HG02678 (cell line): ENCODE results near the gene CACUL1.
"Not testable (repeated sequence)": the region's sequence is repeated elsewhere in the genome, so short reads cannot be mapped to it uniquely, and the experiment has no call there.

ENCODE experiments used
- ATAC-seq: cut with Tn5 transposase; IDR thresholded peaks from one replicate; pipeline ENCODE4 v1.9.1; 2021; ENCODE audit warnings: mild to moderate bottlenecking, moderate library complexity; ENCODE audit not compliant: unreplicated experiment

Gene CACUL1

DNA sequence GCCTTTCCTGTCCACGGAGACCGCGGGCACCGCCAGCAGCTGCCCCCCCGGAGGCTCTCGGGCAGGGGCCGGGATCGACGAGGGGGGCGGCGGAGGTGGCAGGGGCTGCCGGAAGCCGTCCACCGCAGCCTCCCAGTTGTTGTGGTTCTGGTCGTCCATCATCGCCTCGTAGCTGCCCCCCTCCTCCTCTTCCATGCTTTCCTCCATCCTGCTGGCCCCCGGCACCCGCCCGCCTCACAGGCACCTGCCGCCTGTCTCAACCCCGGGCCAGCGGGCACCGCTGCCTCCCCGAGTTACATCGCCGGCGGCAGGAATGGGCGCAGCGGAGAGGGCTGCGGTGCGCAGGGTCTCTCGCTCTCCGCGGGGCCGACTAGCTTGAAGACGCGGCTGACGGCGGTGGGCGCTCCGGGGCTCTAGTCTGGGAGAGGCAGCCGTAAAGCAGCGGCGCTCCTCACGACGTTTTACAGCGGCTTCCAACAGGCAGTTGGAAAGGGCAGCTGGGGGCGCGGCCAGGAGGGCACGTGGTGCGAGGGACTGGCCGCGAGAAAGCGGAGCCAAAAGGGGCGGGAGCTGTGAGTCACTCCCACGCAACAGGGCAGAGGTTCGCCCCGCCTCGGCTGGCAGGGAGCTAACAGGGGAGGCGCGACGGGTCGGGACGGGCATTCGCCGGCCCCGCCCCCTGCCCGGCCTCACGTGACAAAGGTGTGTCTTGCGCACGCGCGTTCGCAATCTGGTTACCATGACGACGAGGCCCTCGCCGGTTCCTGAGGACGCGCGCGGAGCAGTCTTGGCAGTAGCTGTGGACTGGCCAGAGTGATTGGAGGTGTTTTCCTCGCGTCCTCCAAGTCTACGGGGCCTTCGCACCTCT lies at the start of gene CACUL1:
Gene CACUL1, minus strand, starts transcription at position 415 of the 868 bp plus-strand sequence. Its CDS starts 208 bp downstream, at position 207.
- peak; percentile 95 for ATAC-seq

DNA sequence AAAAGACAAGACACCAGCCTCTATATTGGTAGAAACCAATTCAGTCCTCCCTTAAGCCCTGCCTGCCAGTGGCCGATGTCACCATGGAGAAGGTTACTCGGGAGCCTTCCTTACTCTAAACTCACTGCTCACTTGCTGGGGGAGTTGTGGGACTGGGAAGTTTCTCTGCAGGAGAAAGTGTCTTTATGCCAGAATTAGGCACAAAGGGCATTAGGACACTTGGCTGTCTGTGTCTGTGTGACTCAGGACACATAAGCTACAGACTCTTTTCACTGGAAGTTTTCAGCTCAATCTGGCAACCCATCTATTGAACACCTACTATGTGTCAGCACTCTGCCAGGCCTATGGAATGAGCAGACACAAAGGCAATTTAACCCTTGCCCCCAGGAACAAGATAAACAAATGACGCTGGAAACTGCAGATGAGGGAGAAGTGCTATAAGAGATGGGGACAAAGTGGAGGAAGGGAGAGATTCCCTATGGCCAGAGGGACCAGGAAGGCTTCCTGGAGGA lies 49.5 kb upstream of the CACUL1 start:
- no peak for ATAC-seq

GRCh38 chr10:118802126-118802793 lies 47.5 kb upstream of the CACUL1 start:
- no peak for ATAC-seq

DNA sequence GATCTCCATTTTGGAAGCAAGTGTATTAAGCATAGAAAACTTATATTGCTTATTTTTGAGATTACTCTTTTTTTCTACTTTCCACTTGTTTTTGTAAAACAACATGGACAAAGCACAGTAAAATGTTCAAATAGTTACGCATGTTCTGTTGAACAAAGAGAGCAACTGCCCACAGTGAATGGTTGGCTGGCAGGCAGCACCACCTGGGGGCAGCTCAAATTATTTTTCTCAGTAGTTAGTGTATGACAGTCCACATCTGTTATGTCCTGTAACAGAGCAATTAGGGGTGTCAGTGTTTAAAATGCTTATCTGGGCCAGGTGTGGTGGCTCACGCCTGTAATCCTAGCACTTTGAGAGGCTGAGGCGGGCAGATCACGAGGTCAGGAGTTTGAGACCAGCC lies 46.1 kb upstream of the CACUL1 start:
- no peak for ATAC-seq

DNA sequence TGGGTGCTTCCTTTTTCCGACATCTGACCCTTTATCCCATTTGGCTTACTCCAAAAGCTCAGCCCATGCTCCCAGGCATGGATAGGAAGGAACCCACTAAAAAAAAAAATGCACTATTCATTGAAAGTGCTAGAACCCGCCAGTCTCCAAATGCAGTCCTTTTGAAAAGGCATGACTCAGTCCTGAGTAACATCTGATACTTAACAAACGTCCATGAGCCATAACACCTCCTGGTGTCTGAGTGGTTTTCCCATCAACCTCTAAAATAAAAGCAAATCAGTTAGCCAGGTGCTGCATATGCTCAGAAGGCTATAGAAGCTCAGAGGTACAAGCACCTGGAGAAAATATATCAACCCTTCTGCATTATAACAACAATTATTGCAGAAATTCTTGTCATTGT lies 45.0 kb upstream of the CACUL1 start:
- ATAC-seq, result no peak

- ATAC-seq, result no peak
These were observed 43.5 kb upstream of the CACUL1 start for GRCh38 chr10:118798231-118798662.

DNA sequence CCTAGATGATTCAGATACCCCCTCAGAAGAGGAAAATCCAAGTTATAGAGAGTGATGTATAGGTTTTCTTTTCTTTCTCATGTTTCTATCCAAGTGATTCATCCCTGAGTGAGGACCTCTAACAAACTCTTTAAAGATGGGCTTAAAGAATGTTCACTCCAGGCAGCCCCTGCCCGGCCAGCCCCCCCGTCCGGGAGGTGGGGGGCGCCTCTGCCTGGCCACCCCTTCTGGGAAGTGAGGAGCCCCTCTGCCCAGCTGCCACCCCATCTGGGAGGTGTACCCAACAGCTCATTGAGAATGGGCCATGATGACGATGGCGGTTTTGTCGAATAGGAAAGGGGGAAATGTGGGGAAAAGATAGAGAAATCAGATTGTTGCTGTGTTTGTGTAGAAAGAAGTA lies 40.2 kb upstream of the CACUL1 start:
- not testable (repeated sequence) for ATAC-seq

DNA sequence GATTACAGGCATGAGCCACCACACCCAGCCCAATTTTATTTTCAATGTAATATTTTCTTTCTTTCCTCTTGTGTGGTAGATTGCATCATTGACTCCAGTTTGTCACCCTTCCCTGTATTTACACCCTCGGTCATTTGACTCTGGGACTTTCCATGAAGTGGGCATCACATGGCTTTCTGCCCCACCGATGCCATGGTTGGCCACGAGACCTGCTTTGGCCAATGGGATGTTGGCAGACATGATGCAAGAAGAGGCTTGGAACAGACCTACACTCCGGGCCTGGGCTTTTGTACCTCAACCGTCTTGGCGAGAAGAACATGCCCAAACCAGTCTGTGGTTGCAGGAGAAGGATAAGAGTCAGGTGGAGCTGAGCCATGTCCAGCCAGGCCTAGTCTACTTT lies 38.8 kb upstream of the CACUL1 start:
- ATAC-seq, result no peak

DNA sequence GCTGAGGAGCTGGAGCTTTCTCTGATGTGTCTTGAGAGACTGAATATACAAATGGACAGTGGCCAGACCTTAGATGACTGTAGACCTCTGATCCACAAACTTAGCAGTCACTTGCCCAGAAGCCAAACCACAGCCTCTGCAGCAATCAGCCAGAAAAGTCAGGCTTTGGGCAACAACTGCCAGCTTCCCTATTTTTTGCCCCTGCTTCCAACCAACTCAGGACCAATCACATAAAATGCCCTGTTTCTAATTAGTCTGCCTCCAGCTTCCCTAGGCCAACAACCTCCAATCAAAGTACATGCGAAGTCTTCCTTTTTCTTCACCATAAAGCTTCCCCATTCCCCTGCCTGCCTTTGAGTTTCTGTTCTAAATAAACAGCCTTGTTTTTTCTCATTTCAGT lies 37.8 kb upstream of the CACUL1 start:
- ATAC-seq, result no peak

DNA sequence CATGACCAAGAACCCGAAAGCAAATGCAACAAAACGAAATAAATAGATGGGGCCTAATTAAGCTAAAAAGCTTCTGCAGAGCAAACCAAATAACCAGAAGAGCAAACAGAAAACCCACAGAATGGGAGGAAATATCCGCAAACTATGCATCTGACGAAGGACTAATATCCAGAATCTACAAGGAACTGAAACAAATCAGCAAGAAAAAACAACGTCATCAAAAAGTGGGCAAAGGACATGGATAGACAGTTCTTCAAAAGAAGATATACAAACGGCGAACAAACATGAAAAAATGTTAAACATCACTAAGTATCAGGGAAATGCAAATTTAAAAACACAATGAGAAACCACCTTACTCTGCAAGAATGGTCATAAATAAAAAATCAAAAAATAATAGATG lies 35.3 kb upstream of the CACUL1 start:
- ATAC-seq, result no peak

- ATAC-seq, result no peak
These were observed 30.8 kb upstream of the CACUL1 start for GRCh38 chr10:118785551-118785950.

- ATAC-seq, result no peak
These were observed 29.2 kb upstream of the CACUL1 start for GRCh38 chr10:118783776-118784545.

DNA sequence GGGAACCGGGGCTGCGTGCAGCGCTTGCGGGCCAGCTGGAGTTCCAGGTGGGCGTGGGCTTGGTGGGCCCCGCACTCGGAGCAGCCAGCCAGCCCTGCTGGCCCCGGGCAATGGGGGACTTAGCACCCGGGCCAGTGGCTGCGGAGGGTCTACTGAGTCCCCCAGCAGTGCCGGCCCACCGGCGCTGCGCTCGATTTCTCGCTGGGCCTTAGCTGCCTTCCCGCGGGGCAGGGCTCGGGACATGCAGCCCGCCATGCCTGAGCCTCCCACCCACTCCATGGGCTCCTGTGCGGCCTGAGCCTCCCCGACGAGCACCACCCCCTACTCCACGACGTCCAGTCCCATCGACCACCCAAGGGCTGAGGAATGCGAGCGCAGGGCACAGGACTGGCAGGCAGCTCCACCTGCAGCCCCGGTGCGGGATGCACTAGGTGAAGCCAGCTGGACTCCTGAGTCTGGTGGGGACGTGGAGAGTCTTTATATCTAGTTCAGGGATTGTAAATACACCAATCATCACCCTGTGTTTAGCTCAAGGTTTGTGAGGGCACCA lies 28.2 kb upstream of the CACUL1 start:
- not testable (repeated sequence) for ATAC-seq

DNA sequence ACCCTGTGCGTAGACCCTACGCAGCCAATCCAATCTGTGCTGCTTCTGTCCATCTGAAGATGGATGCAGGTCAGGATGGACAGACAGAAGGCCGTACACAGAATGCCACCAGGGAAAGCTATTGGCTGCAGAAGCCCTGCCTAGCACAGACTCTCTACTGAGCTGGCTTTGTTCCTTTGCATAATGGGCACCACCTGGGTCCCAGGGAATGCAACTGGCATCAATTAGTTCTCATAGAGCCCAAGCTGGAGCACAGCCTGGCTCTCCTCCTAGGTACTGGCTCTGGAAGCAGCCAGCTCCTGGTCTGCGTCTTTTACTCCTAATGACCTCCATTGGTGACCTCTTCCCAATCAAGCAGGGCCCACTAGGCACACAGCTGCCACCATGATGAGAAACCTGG lies 26.8 kb upstream of the CACUL1 start:
- ATAC-seq, result no peak

- no peak for ATAC-seq
These were observed 24.0 kb upstream of the CACUL1 start for GRCh38 chr10:118778727-118779126.

DNA sequence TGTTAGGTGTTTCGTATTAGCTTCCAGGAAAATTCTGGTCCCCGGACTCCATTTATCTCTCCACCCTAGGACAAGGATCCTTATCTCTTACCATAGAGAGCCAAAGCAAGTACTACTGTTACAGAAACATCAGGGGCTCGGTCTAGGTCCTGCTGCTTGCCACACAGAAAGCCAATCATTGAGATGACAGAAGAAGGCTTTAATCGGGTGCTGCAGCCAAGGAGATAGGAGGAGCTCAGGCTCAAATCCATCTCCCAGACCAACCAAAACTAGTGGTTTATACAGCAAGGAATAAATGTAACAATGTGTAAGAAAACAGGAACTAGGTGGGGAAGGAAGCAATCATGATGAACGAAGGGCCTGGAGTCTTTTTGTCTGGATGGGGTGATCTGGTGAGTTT lies 22.2 kb upstream of the CACUL1 start:
- ATAC-seq, result no peak

DNA sequence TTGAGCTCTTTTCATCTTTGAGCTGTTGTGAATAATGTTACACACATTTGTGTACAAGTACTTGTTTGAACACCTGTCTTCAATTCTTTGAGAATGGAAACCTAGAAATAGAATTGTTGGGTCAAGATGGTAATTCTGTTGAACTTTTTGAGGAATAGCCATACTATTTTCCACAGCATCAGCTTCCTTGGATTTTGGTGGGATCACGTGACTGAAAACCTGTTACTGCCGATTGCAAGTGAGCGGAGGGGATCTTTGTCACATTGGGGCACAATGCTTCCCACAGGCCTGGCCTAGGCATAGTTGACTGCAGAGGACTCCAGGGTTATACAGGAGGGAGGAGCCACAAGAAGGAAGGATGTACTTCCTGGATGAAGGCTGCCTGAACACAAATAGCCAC lies 21.3 kb upstream of the CACUL1 start:
- ATAC-seq, result no peak

- no peak for ATAC-seq
These were observed 20.7 kb upstream of the CACUL1 start for GRCh38 chr10:118775478-118775877.

DNA sequence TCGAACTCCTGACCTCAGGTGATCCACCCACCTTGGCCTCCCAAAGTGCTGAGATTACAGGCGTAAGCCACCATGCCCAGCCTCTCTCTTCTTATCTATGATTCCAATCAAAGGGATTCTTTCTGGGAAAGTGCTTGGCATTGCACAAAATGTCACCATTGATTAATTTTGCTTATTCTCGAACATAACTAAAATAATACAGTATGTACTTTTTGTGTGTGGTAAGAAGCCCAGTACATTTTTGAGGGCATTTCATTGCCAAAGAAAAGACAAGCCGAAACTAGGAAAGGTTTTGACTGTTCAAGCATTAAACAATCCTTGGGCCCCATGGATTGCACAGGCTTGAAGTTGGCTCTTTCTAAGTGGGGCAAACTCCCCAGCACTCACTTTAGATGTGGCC lies 18.3 kb upstream of the CACUL1 start:
- ATAC-seq, result no peak

- ATAC-seq, result no peak
These were observed 17.2 kb upstream of the CACUL1 start for GRCh38 chr10:118771976-118772375.
